ENCODE data around the gene DNAJC15. TPM values are rescaled to one million over a fixed set of nuclear protein-coding genes. Genes with fewer than 3 reads are reported as not detected.

The DNAJC15 gene
- total and polyA plus RNA-seq, 2 of the 8 experiments (the other 6 are each of a cell fraction or from before 2014, with no cell fraction given): 5.8 to 20.8 TPM

DNA sequence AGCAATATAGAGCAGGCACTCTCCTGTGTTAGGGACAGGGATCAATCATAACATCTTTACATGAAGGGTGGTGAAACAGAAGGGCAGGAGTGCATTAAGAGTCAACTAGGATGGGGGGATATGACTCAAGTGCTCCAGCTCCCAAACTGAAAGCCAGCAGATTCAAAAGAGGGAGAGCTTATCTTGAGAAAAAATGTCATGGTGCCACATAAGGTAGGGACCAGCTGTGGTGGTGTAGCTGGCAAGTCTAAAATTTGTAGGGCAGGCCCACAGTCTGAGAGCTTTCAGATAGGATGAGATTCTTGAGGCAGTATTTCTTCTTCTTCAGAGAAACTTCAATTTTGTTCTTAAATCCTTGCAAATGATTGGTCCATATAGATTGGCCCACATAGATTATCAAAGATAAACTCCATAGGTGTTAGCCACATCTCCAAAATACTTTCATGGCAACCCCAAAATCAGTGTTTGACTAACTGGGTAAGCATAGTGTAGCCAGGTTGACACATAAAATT, 19.1 kb downstream of the DNAJC15 start:
- H3K79me1 ChIP-seq (ENCODE audit: low read depth, low read length): no peaks in the 10 kb centered on the region
- no peaks in the 10 kb centered on the region for H3K36me3 ChIP-seq (ENCODE audit: control insufficient read depth in 2 of 4, insufficient read depth in 4 of 4, low read length in 3 of 4)
- H3K79me2 ChIP-seq (ENCODE audit: control insufficient read depth in 1 of 2, insufficient read depth in 2 of 2, low read length in 2 of 2): peaks cover 0 to 3% of the 10 kb centered on the region in 2 experiments; a peak in 1 of 4 replicates
- no peak overlapping the region for H2BK5ac ChIP-seq (ENCODE audit: low read depth, low read length)
- H3K27me3 ChIP-seq (replicated peaks in 1 of 4; ENCODE audit: control insufficient read depth in 3 of 4, extremely low read depth in 1 of 4, insufficient read depth in 3 of 4, low read length in 3 of 4): no peaks in the 10 kb centered on the region
- no peak overlapping the region for H2BK120ac ChIP-seq (replicated peaks; ENCODE audit: low read depth, low read length)
- H3K4me2 ChIP-seq (ENCODE audit: insufficient read depth in 1 of 2, low read depth in 2 of 2, low read length in 2 of 2): no peak overlapping the region
- H4K20me1 ChIP-seq (replicated peaks in 1 of 2; ENCODE audit: control insufficient read depth in 1 of 2, insufficient read depth in 2 of 2, low read length in 2 of 2): peaks cover 0 to 2% of the 10 kb centered on the region in 2 experiments
- no peak overlapping the region for H3K27ac ChIP-seq (ENCODE audit: low read depth, low read length)
- peaks cover 2 to 7% (median 2%) of the 10 kb centered on the region in 4 experiments; a peak in 5 of 7 replicates for H3K4me1 ChIP-seq (replicated peaks in 1 of 4; ENCODE audit: control insufficient read depth in 3 of 4, insufficient read depth in 4 of 4, low read length in 3 of 4)
- H3K23ac ChIP-seq (ENCODE audit: insufficient read length): no peak overlapping the region
- H3K4ac ChIP-seq (replicated peaks; ENCODE audit: insufficient read length, low read depth, low read length): no peak overlapping the region
- TF ChIP-seq, protein P1, sequence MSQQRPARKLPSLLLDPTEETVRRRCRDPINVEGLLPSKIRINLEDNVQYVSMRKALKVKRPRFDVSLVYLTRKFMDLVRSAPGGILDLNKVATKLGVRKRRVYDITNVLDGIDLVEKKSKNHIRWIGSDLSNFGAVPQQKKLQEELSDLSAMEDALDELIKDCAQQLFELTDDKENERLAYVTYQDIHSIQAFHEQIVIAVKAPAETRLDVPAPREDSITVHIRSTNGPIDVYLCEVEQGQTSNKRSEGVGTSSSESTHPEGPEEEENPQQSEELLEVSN (IDR thresholded peaks at IDR 0.05): no peak
- no peak for TF ChIP-seq CHD2 (IDR thresholded peaks at IDR 0.05; ENCODE audit: low read length)
- TF ChIP-seq, protein P2, sequence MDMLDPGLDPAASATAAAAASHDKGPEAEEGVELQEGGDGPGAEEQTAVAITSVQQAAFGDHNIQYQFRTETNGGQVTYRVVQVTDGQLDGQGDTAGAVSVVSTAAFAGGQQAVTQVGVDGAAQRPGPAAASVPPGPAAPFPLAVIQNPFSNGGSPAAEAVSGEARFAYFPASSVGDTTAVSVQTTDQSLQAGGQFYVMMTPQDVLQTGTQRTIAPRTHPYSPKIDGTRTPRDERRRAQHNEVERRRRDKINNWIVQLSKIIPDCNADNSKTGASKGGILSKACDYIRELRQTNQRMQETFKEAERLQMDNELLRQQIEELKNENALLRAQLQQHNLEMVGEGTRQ (IDR thresholded peaks at IDR 0.05; ENCODE audit: low read length): no peak
- TF ChIP-seq ASH2L (IDR thresholded peaks at IDR 0.05; ENCODE audit: low read length): no peak
- no peak for TF ChIP-seq CBX8 (IDR thresholded peaks at IDR 0.05; ENCODE audit: borderline replicate concordance, low read depth, low read length)
- TF ChIP-seq ZNF274 (IDR thresholded peaks at IDR 0.05; ENCODE audit: borderline replicate concordance, extremely low read depth, low read length): no peak
- no peak overlapping the region for H4K8ac ChIP-seq (ENCODE audit: extremely low read depth, insufficient read depth, low read length)
- no peak overlapping the region for H2BK12ac ChIP-seq (ENCODE audit: low read depth, low read length)
- no peak overlapping the region for H3K4me3 ChIP-seq (ENCODE audit: extremely low read depth in 1 of 4, insufficient read depth in 2 of 4, low read depth in 3 of 4, low read length in 4 of 4)
- POLR2A ChIA-PET (ENCODE audit: partially characterized antibody): interaction anchor here (0.7 to 1.1 kb wide), 2 partner anchors 16 to 17 kb away, joined by 4 to 5 read pairs; no protein-coding TSS in a partner anchor
- FAIRE-seq: no peak
- H2BK20ac ChIP-seq (ENCODE audit: low read length): no peak overlapping the region; the same call in 1 of the 2 replicates
- H2AK5ac ChIP-seq (ENCODE audit: low read depth, low read length): no peak overlapping the region
- H3K9ac ChIP-seq (replicated peaks in 1 of 4; ENCODE audit: extremely low read depth in 1 of 4, low read depth in 3 of 4, low read length in 3 of 4): no peak overlapping the region
- H3K9me3 ChIP-seq (ENCODE audit: insufficient read depth in 2 of 2, low read depth in 1 of 2, low read length in 1 of 2): no peaks in the 10 kb centered on the region
- CTCF ChIA-PET (ENCODE audit: partially characterized antibody): interaction anchor here (0.6 to 2.3 kb wide), 5 partner anchors 15 to 447 kb away, joined by 3 to 6 read pairs (median 3); no protein-coding TSS in a partner anchor
- H3K56ac ChIP-seq (replicated peaks; ENCODE audit: insufficient read length, low read depth, low read length): no peak overlapping the region
- H3K14ac ChIP-seq (ENCODE audit: insufficient read length): no peak overlapping the region
- H2BK15ac ChIP-seq (ENCODE audit: low read length): no peak overlapping the region
- no peak overlapping the region for H4K91ac ChIP-seq (replicated peaks; ENCODE audit: insufficient read length, low read length)
- no peaks in the 10 kb centered on the region for H3K23me2 ChIP-seq (ENCODE audit: low read depth, low read length)
- DNase-seq (ENCODE audit: low read depth in 1 of 2, low spot score in 2 of 2): no peak
- no peak overlapping the region for H2AFZ ChIP-seq (ENCODE audit: low read length)
- H4K5ac ChIP-seq (ENCODE audit: insufficient read length, low read depth, low read length): no peak overlapping the region
- no peak overlapping the region for H3K18ac ChIP-seq (ENCODE audit: extremely low read depth, low read length)
